Psoas muscle (tissue), 8 donors: ENCODE data around the gene ZGRF1. TPM values are rescaled to one million over a fixed set of nuclear protein-coding genes. Genes with fewer than 3 reads are reported as not detected.

Experiments
- ATAC-seq, 4 donors: fragments of 200-7000 bp; cut with Tn5 transposase; one replicate each; pipeline ENCODE4 v1.9.1; 2020; ENCODE audit warnings: moderate library complexity in 3 of 4, mild to moderate bottlenecking in 2 of 4
- DNase-seq, 2 donors: peaks; one replicate each; pipeline ENCODE4 v3.0.0-alpha.2; 2020
- H3K27ac ChIP-seq: fragments of 200-600 bp; one replicate; pipeline ENCODE4 v1.8.0; 2022
- H3K27me3 ChIP-seq, 3 donors: fragments of 200-600 bp in 1 of 3; one replicate each; pipeline versions ENCODE4 v1.6.1 to v1.8.0; 2013 to 2022; ENCODE audit warnings: low read length in 2 of 3, mild to moderate bottlenecking in 2 of 3, moderate library complexity in 1 of 3; ENCODE audit not compliant: insufficient read depth in 3 of 3
- H3K36me3 ChIP-seq, 2 donors: fragments of 200-600 bp in 1 of 2; one replicate each; pipeline versions ENCODE4 v1.6.1 to v1.8.0; 2013 to 2022; ENCODE audit warnings: low read depth in 1 of 2, mild to moderate bottlenecking in 1 of 2, moderate library complexity in 1 of 2; ENCODE audit not compliant: insufficient read depth in 1 of 2
- H3K4me1 ChIP-seq: fragments of 200-600 bp; one replicate; pipeline ENCODE4 v1.8.0; 2022
- H3K4me3 ChIP-seq: fragments of 200-600 bp; one replicate; pipeline ENCODE4 v1.8.0; 2022; ENCODE audit warnings: mild to moderate bottlenecking
- H3K9me3 ChIP-seq: fragments of 200-600 bp; one replicate; pipeline ENCODE4 v1.8.0; 2022
- CTCF ChIP-seq: fragments of 200-600 bp; IDR thresholded peaks from one replicate; pipeline ENCODE4 v1.8.0; 2022; ENCODE audit warnings: antibody characterized with exemption
- WGBS, 3 donors: extraction: QIAGEN DNeasy Blood & Tissue Kit; methylation state at CpG; one replicate each; pipeline versions ENCODE4 v1.1.6 to v1.1.7; 2013; 5-methylcytosine and 5-hydroxymethylcytosine counted together
- intact Hi-C, 2 donors: fragments of 100-400 bp; cut with DNase I; formaldehyde crosslinking; loops; one replicate each; pipeline versions ENCODE4 v1.11.0 to v1.14.2; 2022
- polyA plus RNA-seq, 3 donors: library from polyadenylated mRNA; stranded (reverse); fragments of 200-250 nt; gene quantifications; one replicate each; pipeline ENCODE4 v1.2.3, GENCODE V29; 2013
- total RNA-seq, 4 donors: library from RNA; stranded (reverse); fragmentation: NEBNext Ultra II Directional in 2 of 4; extraction: Animal tissue kit (Norgen Biotek cat#: 25700) in 2 of 4; gene quantifications; one replicate each; pipeline versions ENCODE4 v1.2.1 to v1.2.4, GENCODE V29; 2021 to 2023
- donor health status: healthy with polysubstance abuse.
- donor health status: DM: no; HTN: no; CAD: no; lungs with moderate emphysema.
- donor health status: Bipolar disorder and iron deficiency.
- donor health status: healthy.
- donor health status: DM: yes; HTN: yes; CAD: no.
- donor health status: DM: no; HTN: no; CAD: no.
- donor health status: DM: no; HTN: no; CAD: no.
- donor health status: DM: yes; HTN: yes; CAD: no.

ZGRF1 gene
- total and polyA plus RNA-seq, 7 donors, result 0.79 to 2.0 (median 1.3) TPM

- DNase-seq (no peak), ATAC-seq (no peak)
- Histone ChIP-seq H3K4me3 (no peak overlapping the region), H3K9me3 (no peaks in the 10 kb centered on the region), H3K27ac (no peak overlapping the region), H3K36me3 (peaks cover 0 to 92% of the 10 kb centered on the region in 2 donors), H3K4me1 (no peaks in the 10 kb centered on the region), H3K27me3 (no peaks in the 10 kb centered on the region)
- no peak for TF ChIP-seq CTCF
- intact Hi-C loops, result no loop called here
- 76 to 82% (median 82%) methylated on average over 5 of the region's 5 CpGs for WGBS, 3 donors
These were observed 18.6 kb upstream of the ZGRF1 start for GRCh38 chr4:112655270-112655669.

GRCh38 chr4:112652216-112652615 lies 15.5 kb upstream of the ZGRF1 start:
- TF ChIP-seq CTCF, result no peak
- Histone ChIP-seq H3K4me3 (no peak overlapping the region), H3K9me3 (no peaks in the 10 kb centered on the region), H3K36me3 (peaks cover under 1 to 100% of the 10 kb centered on the region in 2 donors), H3K27me3 (no peaks in the 10 kb centered on the region), H3K27ac (no peak overlapping the region), H3K4me1 (no peaks in the 10 kb centered on the region)
- ATAC-seq, result no peak
- intact Hi-C loops, result no loop called here
- 47 to 57% (median 48%) methylated on average over 1 of the region's 1 CpG for WGBS, 3 donors
- DNase-seq, result no peak

GRCh38 chr4:112651641-112652040 lies 14.9 kb upstream of the ZGRF1 start:
- ATAC-seq (no peak), DNase-seq (no peak)
- Histone ChIP-seq H3K9me3 (no peaks in the 10 kb centered on the region), H3K4me1 (no peaks in the 10 kb centered on the region), H3K27me3 (no peaks in the 10 kb centered on the region), H3K4me3 (no peak overlapping the region), H3K27ac (no peak overlapping the region), H3K36me3 (peaks cover 5 to 100% of the 10 kb centered on the region in 2 donors)
- no peak for TF ChIP-seq CTCF
- intact Hi-C loops, result no loop called here

- Histone ChIP-seq H3K4me3 (no peak overlapping the region), H3K27ac (no peak overlapping the region), H3K4me1 (no peaks in the 10 kb centered on the region), H3K9me3 (no peaks in the 10 kb centered on the region), H3K27me3 (no peaks in the 10 kb centered on the region), H3K36me3 (peaks cover 8 to 100% of the 10 kb centered on the region in 2 donors)
- TF ChIP-seq CTCF, result no peak
- no peak for ATAC-seq
- WGBS, 3 donors, result 60 to 64% (median 63%) methylated on average over 4 of the region's 4 CpGs
- no peak for DNase-seq
- intact Hi-C loops, result no loop called here
These were observed 13.6 kb upstream of the ZGRF1 start for GRCh38 chr4:112650332-112650731.

GRCh38 chr4:112649055-112649408 lies 12.3 kb upstream of the ZGRF1 start:
- no peak overlapping the region for H3K4me3 ChIP-seq
- TF ChIP-seq CTCF, result no peak
- H3K9me3 ChIP-seq, result no peaks in the 10 kb centered on the region
- no peak for DNase-seq
- H3K27ac ChIP-seq, result no peak overlapping the region
- intact Hi-C loops, result no loop called here
- no peaks in the 10 kb centered on the region for H3K4me1 ChIP-seq
- H3K36me3 ChIP-seq, result peaks cover 8 to 97% of the 10 kb centered on the region in 2 donors
- no peak for ATAC-seq
- no peaks in the 10 kb centered on the region for H3K27me3 ChIP-seq
- WGBS, 3 donors, result 49 to 55% (median 50%) methylated on average over 2 of the region's 2 CpGs
